GM18507 (cell line): ENCODE results near the gene NACC2.
"Not testable (repeated sequence)": the region's sequence is repeated elsewhere in the genome, so short reads cannot be mapped to it uniquely, and the experiment has no call there.

Source experiments
- DNase-seq: peaks from one replicate; pipeline ENCODE4 v3.0.0; 2011; ENCODE audit warnings: low read depth; ENCODE audit not compliant: insufficient read length; ENCODE audit errors: extremely low spot score
- FAIRE-seq: peaks from 2 replicates; lab custom pipeline; 2011; peaks lifted over from hg19 to GRCh38; lab: Jason Lieb, UNC

Gene NACC2

GRCh38 chr9:136085815-136086212 is 9.3 kb downstream of the NACC2 start:
- DNase-seq (no peak), FAIRE-seq (no peak)

DNA sequence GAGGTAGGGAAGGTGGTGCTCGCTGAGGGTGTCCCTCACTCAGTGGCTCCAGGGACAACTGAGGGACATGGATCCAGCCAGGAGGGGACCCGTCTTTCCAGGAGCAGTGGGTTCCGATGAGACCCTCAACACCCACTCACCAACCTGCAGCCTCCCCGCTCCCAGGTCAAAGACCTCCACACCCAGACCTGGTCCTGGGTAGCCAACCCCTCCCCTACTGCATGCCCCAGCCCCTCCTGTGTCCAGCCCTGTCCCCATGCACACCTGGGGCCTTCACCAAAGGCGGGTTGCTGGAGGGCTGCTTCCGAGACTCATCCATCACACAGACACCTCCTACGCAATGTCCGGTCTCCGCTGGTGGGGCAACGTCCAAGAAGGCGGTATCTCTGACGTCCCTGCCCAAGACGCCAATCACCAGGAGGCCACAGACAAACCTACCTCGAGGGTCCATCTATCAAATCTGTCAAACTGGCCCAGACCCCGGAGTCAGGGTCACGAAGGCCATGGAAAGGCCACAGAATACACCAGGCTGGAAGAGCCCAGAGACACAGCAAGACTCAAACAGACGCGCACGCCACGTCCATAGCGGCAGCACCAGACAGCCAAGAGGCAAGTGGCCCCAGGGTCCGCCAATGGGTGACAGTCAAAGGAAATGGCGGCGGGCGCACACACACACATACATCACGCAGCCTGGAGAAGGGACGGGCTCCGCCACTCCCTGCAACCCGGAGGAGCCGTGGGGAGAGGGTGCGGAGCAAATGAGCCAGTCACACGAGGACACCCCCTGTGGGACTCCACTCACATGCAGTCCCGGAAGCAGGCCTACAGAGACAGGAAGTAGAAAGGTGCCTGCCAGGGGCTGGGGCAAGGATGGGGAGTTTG is 10.8 kb downstream of the NACC2 start:
- no peak for FAIRE-seq
- DNase-seq = no peak

GRCh38 chr9:136083558-136084062 is 11.5 kb downstream of the NACC2 start:
- FAIRE-seq = no peak
- DNase-seq = no peak

- no peak for DNase-seq
- FAIRE-seq = no peak
Measured at GRCh38 chr9:136082496-136083361, 12.4 kb downstream of the NACC2 start.

- FAIRE-seq (no peak), DNase-seq (no peak)
Measured at GRCh38 chr9:136081826-136082495, 13.1 kb downstream of the NACC2 start.

- no peak for DNase-seq
- FAIRE-seq = no peak
Measured at GRCh38 chr9:136081113-136081825, 13.8 kb downstream of the NACC2 start.

DNA sequence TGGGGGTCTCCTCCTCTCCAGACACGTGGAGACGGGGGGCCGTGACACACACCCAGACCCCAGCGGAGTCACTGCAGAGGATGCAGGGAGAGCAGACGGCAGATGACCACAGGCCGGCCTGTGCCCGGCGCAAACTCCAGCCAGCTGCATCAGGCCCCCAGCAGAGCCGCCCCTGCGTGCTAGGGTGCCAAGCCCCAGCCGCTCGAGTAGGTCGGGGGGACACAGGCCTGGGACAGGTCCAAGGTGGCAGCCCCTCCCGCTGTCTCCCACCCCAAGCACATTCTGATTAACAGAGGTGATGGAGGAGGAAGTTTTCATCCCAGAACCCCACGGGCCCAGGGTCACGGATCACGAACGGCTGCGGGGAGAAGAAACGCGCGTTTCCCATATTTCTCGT is 14.4 kb downstream of the NACC2 start:
- no peak for FAIRE-seq
- DNase-seq = no peak

GRCh38 chr9:136079916-136080246 is 15.2 kb downstream of the NACC2 start:
- FAIRE-seq = no peak
- no peak for DNase-seq

DNA sequence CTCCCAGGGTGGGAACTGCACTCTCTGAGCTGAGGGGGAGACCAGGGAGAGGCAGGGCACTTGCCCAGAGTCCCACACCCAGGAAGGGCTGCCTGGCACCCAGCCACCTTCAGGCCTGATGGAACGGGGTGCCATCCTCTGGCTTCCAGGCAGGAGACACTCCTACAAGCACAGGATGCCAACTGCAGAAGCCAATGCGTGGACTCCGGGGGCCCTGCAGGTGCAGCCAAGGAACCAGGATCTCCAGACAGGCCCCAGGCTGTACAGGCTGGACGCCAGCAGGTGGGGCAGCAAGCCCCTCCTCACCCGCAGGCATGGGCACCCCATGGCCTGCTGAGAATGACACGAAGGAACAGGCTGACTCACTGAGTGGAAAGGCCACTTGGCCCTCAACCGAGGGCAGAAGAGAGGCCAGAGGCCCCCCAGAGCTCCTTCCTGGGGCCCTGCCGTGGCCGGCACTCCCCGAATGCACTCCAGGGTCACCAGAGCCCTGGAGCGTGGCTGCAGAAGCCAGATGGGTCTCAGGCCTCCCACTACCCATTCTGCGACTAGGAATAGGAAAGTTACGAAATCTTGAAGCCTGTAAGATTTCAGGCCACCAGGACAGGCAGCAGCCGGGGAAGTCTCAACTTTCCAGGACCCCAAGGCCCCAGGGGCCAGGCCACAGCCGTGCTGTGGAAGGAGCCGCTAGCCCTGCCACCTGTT is 15.7 kb downstream of the NACC2 start:
- no peak for FAIRE-seq
- DNase-seq = no peak

DNA sequence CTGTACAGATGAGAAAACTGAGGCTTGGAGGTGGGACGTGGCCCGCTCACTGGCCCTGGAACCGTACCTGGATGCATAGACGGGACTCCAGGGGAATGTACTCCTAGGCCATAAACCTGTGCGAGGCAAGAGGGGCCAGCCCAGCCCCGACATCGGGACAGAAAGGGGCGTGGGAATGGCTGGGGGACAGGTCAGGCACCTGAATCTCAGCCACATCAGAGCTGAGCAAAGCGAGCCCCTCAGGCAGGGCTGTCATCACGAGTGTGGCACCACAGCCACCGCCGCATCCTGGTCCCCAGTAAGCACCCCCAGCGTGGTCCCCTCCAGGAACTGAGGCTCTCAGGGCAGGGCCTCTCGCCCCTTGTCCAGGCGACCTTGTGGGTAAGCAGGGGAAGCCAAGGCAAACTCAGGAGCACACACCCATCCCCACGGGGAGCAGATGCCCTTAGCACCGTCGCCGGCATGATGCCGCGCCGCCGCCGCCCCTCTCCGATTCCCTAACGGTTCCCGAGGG is 16.5 kb downstream of the NACC2 start:
- FAIRE-seq (no peak), DNase-seq (no peak)

DNA sequence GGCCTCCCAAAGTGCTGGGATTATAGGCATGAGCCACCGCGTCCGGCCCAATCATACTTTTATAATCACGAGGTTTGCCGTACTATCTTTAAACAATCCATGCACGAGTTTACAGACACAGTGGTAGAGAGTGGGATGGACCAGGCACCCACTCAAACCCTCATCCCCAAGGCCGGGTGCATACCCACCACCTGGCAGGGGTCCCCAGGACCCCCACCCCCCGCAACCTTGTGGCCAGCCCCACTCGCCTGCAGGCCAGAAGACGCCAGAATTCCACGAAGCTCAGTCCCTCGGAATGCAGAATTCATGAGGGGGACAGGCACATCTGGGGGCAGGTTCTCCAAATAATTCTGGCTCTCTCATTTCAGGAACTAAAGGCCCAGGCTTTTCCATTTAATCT is 17.1 kb downstream of the NACC2 start:
- DNase-seq (no peak), FAIRE-seq (no peak)

GRCh38 chr9:136077491-136077890 is 17.6 kb downstream of the NACC2 start:
- no peak for FAIRE-seq
- no peak for DNase-seq

GRCh38 chr9:136075881-136076678 is 19.0 kb downstream of the NACC2 start:
- no peak for DNase-seq
- FAIRE-seq = no peak

DNA sequence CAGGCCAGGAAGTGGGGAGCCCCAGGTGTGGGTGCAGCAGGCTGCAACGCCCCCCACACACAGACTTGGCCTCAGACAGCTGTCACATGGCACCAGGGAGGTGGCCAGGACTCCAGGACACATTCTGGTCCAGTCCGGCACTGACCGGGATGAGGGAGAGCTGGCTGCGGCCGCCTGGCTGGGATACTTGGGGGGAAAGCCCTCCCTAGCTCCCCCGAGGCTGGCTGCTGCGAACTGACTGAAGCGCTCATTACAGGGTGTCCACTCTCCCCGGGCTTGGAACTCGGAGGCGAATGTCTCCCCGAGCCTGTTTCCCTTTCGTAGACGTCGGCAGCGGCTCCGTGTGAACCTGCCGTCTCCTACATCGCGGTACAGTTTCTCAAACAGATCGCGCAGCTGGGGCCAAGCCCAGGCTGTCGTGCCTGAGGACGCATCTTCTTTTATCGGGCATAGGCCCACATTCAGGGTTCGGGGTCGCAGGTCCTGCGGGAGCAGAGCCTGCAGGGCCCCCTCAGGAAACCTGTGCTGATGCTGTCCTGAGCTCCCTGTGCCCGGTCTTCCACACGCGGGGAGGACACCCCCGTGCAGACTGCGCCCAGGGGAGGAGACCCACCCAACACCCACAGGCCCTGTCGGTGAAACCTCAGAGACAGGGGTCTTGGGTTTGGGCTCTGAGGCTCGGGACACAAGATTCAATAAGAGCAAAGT is 19.8 kb downstream of the NACC2 start:
- FAIRE-seq (no peak), DNase-seq (no peak)

- no peak for FAIRE-seq
- no peak for DNase-seq
Measured at GRCh38 chr9:136074706-136075105, 20.4 kb downstream of the NACC2 start.

DNA sequence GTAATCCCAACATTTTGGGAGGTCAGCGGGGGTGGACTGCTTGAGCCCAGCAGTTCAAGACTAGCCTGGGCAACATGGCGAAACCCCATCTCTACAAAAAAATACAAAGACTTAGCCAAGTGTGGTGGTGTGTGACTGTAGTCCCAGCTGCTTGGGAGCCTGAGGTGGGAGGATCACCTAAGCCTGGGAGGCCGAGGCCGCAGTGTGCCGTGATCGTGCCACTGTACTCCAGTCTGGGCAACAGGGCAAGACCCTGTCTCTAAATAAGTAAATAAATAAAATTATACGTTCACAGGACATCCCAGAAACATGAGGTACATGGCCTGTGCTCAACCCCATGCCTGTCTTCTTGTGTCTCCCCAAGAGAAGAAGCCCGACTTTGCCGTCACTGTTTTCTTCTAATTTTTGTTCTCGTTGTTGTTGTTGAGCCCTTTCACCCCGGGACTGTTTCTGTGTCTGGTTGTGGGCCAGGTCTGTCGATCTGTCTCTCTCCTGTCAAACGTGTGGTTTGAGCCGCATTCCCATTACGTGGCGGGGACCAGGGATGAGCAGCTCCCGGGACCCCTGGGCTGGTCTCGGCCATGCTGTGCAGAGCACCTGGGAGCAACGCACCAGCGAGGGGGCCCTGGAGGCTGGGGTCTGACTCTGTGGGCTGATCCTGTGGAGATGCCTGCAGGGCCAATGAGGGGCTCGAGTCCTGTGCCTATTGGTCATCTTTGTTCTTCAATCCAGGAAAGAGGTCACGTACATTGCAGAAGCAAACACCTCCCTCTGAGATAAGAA is 32.2 kb downstream of the NACC2 start:
- no peak for FAIRE-seq
- DNase-seq = no peak

DNA sequence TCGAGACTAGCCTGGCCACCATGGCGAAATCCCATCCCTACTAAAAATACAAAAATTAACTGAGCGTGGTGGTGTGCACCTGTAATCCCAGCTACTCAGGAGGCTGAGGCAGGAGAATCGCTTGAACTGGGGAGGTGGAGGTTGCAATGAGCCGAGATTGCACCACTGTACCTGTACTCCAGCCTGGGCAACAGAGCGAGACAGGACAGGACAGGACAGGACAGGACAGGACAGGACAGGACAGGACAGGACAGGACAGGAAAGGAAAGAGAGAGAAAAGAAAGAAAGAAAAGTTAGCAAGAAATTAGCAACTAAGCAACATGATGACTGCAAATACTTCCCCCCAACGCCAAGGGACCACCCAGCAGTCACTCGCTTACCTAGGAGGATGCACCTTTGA is 33.2 kb downstream of the NACC2 start:
- DNase-seq, FAIRE-seq: not testable (repeated sequence)
